Tibial nerve (tissue), 3 donors: Measurements from ENCODE around the gene TBC1D26.
"Not testable (repeated sequence)": the region's sequence is repeated elsewhere in the genome, so short reads cannot be mapped to it uniquely, and the experiment has no call there.

Source experiments
- POLR2A ChIP-seq, 2 donors: fragments of 450-650 bp; IDR thresholded peaks; one replicate each; pipeline ENCODE4 v1.6.1; 2017; ENCODE audit warnings: antibody characterized with exemption in 2 of 2, mild to moderate bottlenecking in 2 of 2, moderate library complexity in 2 of 2
- TF ChIP-seq, protein P1 (sequence below), 5 experiments: fragments of 200-600 bp in 3 of 5; fragments of 450-650 bp in 2 of 5; sonication (generic) in 3 of 5; IDR thresholded peaks; one replicate each; pipeline ENCODE4 v1.5.1; 2016 to 2019; ENCODE audit warnings: antibody characterized with exemption in 5 of 5, mild to moderate bottlenecking in 3 of 5, moderate library complexity in 2 of 5

DNA sequence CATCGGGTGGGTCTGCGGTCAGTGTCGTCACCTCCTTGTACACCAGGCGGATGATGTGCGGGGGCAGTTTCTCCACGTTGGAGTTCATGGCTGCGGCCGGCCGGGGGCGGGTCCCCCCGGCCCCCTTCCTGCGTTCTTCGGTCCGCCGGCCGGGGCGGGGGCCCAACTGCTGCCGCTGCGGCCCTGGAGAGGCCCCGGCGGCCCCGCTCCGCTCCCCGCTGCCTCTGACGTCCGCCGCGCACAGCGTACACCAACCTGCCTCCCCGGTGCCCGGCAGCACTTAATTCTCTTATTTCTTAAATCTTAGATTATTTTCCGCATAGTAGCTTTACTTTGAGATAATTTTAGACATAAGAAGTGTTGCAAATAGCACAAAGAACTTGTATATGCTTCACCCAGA, 27.3 kb upstream of the TBC1D26 start:
- not testable (repeated sequence) for TF ChIP-seq POLR2A (IDR thresholded peaks at IDR 0.05)
- TF ChIP-seq, protein P1, sequence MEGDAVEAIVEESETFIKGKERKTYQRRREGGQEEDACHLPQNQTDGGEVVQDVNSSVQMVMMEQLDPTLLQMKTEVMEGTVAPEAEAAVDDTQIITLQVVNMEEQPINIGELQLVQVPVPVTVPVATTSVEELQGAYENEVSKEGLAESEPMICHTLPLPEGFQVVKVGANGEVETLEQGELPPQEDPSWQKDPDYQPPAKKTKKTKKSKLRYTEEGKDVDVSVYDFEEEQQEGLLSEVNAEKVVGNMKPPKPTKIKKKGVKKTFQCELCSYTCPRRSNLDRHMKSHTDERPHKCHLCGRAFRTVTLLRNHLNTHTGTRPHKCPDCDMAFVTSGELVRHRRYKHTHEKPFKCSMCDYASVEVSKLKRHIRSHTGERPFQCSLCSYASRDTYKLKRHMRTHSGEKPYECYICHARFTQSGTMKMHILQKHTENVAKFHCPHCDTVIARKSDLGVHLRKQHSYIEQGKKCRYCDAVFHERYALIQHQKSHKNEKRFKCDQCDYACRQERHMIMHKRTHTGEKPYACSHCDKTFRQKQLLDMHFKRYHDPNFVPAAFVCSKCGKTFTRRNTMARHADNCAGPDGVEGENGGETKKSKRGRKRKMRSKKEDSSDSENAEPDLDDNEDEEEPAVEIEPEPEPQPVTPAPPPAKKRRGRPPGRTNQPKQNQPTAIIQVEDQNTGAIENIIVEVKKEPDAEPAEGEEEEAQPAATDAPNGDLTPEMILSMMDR (IDR thresholded peaks at IDR 0.05), result not testable (repeated sequence)
